HepG2 (cell line): Measurements from ENCODE around the gene FBXL20.

Experiments
- CBX2 ChIP-seq, 2 experiments: fragments of 200-600 bp in 1 of 2; sonication (generic); formaldehyde crosslinking in 1 of 2; IDR thresholded peaks; 2 replicates each; pipeline versions ENCODE4 v1.7.0 to v1.8.1; 2018 to 2022; ENCODE audit warnings: low read depth in 2 of 2, low read length in 1 of 2, mild to moderate bottlenecking in 1 of 2, missing genetic modification reagents in 1 of 2
- MTA1 ChIP-seq: sonication (generic); formaldehyde crosslinking; IDR thresholded peaks from 2 replicates; pipeline ENCODE4 v1.4.0; 2020; ENCODE audit warnings: missing genetic modification reagents, mild to moderate bottlenecking, borderline replicate concordance
- POLR2AphosphoS5 ChIP-seq: IDR thresholded peaks from 2 replicates; pipeline ENCODE4 v1.6.1; 2012; ENCODE audit warnings: low read depth, low read length
- SUZ12 ChIP-seq: fragments of 150-350 bp; IDR thresholded peaks from 2 replicates; pipeline ENCODE4 v1.6.1; 2014; ENCODE audit warnings: low read depth, low read length
- ZNF577 ChIP-seq: sonication (generic); formaldehyde crosslinking; IDR thresholded peaks from 2 replicates; pipeline ENCODE4 v1.4.0; 2020; ENCODE audit warnings: mild to moderate bottlenecking, low read depth, missing genetic modification reagents, borderline replicate concordance
- ZSCAN30 ChIP-seq: sonication (generic); formaldehyde crosslinking; IDR thresholded peaks from 2 replicates; pipeline ENCODE4 v1.5.0; 2020; ENCODE audit warnings: mild to moderate bottlenecking, missing genetic modification reagents
- TF ChIP-seq, protein P1 (sequence below): sonication (generic); formaldehyde crosslinking; IDR thresholded peaks from 2 replicates; pipeline ENCODE4 v1.4.0; 2020; ENCODE audit warnings: missing genetic modification reagents

- no peak for TF ChIP-seq SUZ12
- TF ChIP-seq ZSCAN30 (CRISPR knock-in tag), result no peak
- no peak for TF ChIP-seq CBX2 (IDR thresholded peaks at IDR 0.05; ENCODE audit: low read depth, low read length)
- TF ChIP-seq CBX2 (CRISPR knock-in tag; IDR thresholded peaks at IDR 0.05; ENCODE audit: low read depth), result no peak
- TF ChIP-seq ZNF577, result no peak
- peak; percentile 68 for TF ChIP-seq POLR2AphosphoS5
- TF ChIP-seq, protein P1, sequence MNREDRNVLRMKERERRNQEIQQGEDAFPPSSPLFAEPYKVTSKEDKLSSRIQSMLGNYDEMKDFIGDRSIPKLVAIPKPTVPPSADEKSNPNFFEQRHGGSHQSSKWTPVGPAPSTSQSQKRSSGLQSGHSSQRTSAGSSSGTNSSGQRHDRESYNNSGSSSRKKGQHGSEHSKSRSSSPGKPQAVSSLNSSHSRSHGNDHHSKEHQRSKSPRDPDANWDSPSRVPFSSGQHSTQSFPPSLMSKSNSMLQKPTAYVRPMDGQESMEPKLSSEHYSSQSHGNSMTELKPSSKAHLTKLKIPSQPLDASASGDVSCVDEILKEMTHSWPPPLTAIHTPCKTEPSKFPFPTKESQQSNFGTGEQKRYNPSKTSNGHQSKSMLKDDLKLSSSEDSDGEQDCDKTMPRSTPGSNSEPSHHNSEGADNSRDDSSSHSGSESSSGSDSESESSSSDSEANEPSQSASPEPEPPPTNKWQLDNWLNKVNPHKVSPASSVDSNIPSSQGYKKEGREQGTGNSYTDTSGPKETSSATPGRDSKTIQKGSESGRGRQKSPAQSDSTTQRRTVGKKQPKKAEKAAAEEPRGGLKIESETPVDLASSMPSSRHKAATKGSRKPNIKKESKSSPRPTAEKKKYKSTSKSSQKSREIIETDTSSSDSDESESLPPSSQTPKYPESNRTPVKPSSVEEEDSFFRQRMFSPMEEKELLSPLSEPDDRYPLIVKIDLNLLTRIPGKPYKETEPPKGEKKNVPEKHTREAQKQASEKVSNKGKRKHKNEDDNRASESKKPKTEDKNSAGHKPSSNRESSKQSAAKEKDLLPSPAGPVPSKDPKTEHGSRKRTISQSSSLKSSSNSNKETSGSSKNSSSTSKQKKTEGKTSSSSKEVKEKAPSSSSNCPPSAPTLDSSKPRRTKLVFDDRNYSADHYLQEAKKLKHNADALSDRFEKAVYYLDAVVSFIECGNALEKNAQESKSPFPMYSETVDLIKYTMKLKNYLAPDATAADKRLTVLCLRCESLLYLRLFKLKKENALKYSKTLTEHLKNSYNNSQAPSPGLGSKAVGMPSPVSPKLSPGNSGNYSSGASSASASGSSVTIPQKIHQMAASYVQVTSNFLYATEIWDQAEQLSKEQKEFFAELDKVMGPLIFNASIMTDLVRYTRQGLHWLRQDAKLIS (CRISPR knock-in tag), result no peak
- TF ChIP-seq MTA1 (CRISPR knock-in tag), result no peak
Observed at GRCh38 chr17:39205112-39205526, 196.3 kb downstream of the FBXL20 start.
